AG04449 (cell line): Measurements from ENCODE around the gene ATOSA.

Experiments used
- CTCF ChIA-PET: fragments of 350-600 bp; formaldehyde crosslinking; extraction: SDS; loops from one replicate; lab custom pipeline; 2021; ENCODE audit warnings: antibody characterized with exemption; lab: Yijun Ruan, JAX
- POLR2A ChIA-PET: fragments of 400-600, 350-600 bp; formaldehyde crosslinking; extraction: SDS; loops from one replicate; lab custom pipeline; 2020; ENCODE audit warnings: antibody characterized with exemption, inconsistent platforms; lab: Yijun Ruan, JAX
- DNase-seq: peaks from one replicate; pipeline ENCODE4 v3.0.0-alpha.2; 2010; ENCODE audit warnings: low read depth, low spot score
- H3K4me3 ChIP-seq: 2 replicates; pipeline ENCODE4 v1.5.1; 2011; ENCODE audit warnings: low read depth, mild to moderate bottlenecking, control low read depth, low read length
- CTCF ChIP-seq: IDR thresholded peaks from one replicate; pipeline ENCODE4 v1.5.1; 2011; ENCODE audit warnings: mild to moderate bottlenecking, moderate library complexity, low read length, control low read depth, inconsistent platforms; ENCODE audit not compliant: insufficient read depth; ENCODE audit errors: missing control alignments

ATOSA gene

GRCh38 chr15:52695154-52695553 is 16.0 kb upstream of the ATOSA start:
- CTCF ChIA-PET: no interaction called here
- no peak overlapping the region for H3K4me3 ChIP-seq
- no peak for DNase-seq
- TF ChIP-seq CTCF: no peak
- POLR2A ChIA-PET: no interaction called here

DNA sequence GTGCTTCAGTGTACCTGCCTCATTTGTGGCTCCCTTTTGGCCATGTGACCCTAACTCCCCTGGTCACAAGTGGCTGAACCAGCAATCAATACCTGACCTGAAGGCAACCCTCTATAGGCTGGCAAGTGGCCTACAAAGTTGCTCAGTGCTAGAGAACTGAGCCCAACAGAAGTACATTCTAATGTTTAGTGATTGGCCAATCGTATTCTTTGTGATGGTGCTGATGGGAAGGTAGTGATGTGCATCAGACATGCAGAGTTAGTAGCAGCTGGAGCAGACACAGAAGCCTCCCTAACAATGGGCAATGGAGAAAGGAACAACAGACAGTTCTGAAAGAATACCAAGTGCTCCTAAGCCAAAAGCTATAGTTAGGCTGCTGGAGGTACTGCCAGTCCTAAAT is 10.4 kb upstream of the ATOSA start:
- H3K4me3 ChIP-seq: no peak overlapping the region
- TF ChIP-seq CTCF: no peak
- CTCF ChIA-PET: interaction anchor here (1.4 kb wide), 1 partner anchor 433 kb away, joined by 3 read pairs; no protein-coding TSS in a partner anchor
- POLR2A ChIA-PET: no interaction called here
- DNase-seq: no peak

- DNase-seq: no peak
- TF ChIP-seq CTCF: no peak
- ChIA-PET CTCF (interaction anchor here (0.9 to 1.4 kb wide), 3 partner anchors 8 to 27 kb away, joined by 3 read pairs; no protein-coding TSS in a partner anchor), POLR2A (no interaction called here)
- H3K4me3 ChIP-seq: no peak overlapping the region
Observed at GRCh38 chr15:52683580-52683979, 4.4 kb upstream of the ATOSA start.

DNA sequence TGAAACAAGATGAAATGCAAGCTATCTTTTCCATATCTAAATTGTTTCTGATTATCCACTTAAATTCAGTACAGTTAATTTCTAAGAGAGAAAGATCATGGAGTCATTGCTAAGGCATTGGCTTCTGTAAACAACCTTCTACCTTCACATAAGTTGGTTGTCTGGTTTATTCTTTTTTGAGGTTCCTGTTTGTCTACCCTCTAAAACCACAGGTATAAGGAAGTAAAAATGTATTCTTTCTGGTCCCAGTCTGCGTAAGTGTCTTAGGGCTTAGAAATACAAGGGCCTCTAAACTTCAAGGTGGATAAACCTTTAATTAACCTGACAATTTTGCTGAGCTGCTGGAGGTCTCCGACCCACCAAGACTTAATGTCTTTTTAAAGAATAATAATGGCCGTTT is 3.6 kb upstream of the ATOSA start:
- CTCF ChIA-PET: interaction anchor here (1.4 kb wide), 2 partner anchors 9 to 26 kb away, joined by 3 read pairs; no protein-coding TSS in a partner anchor

GRCh38 chr15:52682200-52682599 is 3.0 kb upstream of the ATOSA start:
- CTCF ChIA-PET: no interaction called here
- POLR2A ChIA-PET: no interaction called here
- TF ChIP-seq CTCF: no peak
- no peak overlapping the region for H3K4me3 ChIP-seq
- DNase-seq: no peak

More for the DNA sequence above, 3.6 kb upstream of the ATOSA start:
- no peak for DNase-seq
- no peak overlapping the region for H3K4me3 ChIP-seq
- POLR2A ChIA-PET: no interaction called here
- TF ChIP-seq CTCF: no peak

- CTCF ChIA-PET: interaction anchor here (1.4 kb wide), 1 partner anchor 155 kb away, joined by 3 read pairs; no protein-coding TSS in a partner anchor
- POLR2A ChIA-PET: no interaction called here
- DNase-seq: no peak
- no peak overlapping the region for H3K4me3 ChIP-seq
- no peak for TF ChIP-seq CTCF
Observed at GRCh38 chr15:52681441-52681840, 2.3 kb upstream of the ATOSA start.
